Effector memory CD4-positive, alpha-beta T cell (primary cell): ENCODE results near the gene DYNAP.

Source experiments
- DNase-seq, 3 donors: peaks; one replicate each; pipeline ENCODE4 v3.0.0-alpha.2; 2020
- H3K27ac ChIP-seq: 2 replicates; pipeline ENCODE4 v1.7.0; 2013; ENCODE audit warnings: mild to moderate bottlenecking, low read length, moderate library complexity; ENCODE audit not compliant: insufficient read depth, poor library complexity, severe bottlenecking
- H3K27me3 ChIP-seq: replicated peaks from 2 replicates; pipeline ENCODE4 v1.7.0; 2013; ENCODE audit warnings: mild to moderate bottlenecking, low read length; ENCODE audit not compliant: insufficient read depth, control insufficient read depth, poor library complexity, severe bottlenecking
- H3K36me3 ChIP-seq: 2 replicates; pipeline ENCODE4 v1.7.0; 2013; ENCODE audit warnings: mild to moderate bottlenecking, low read length, moderate library complexity; ENCODE audit not compliant: control insufficient read depth, insufficient read depth
- H3K4me1 ChIP-seq: 2 replicates; pipeline ENCODE4 v1.7.0; 2013; ENCODE audit warnings: low read length, mild to moderate bottlenecking; ENCODE audit not compliant: control insufficient read depth, insufficient read depth, poor library complexity, severe bottlenecking
- H3K4me3 ChIP-seq: 2 replicates; pipeline ENCODE4 v1.7.0; 2013; ENCODE audit warnings: low read length, low read depth, mild to moderate bottlenecking; ENCODE audit not compliant: insufficient read depth, poor library complexity, severe bottlenecking
- H3K9me3 ChIP-seq: 2 replicates; pipeline ENCODE4 v1.7.0; 2013; ENCODE audit warnings: mild to moderate bottlenecking, low read length, moderate library complexity; ENCODE audit not compliant: control insufficient read depth
- total RNA-seq, 3 donors: gene quantifications; one replicate each; lab custom pipeline; 2026; lab: John Stamatoyannopoulos, UW

DYNAP gene, protein sequence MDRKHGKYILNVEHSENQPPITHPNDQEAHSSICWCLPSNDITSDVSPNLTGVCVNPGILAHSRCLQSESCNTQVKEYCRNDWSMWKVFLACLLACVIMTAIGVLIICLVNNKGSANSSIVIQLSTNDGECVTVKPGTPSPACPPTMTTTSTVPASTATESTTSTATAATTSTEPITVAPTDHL
- 0 reads per million in 3 donors for total RNA-seq

GRCh38 chr18:54590945-54591344, at the start of gene DYNAP:
TSS of gene DYNAP (plus strand) at chr18:54591245. CDS start at chr18:54591283, 38 bp downstream.
- DNase-seq = no peak
- Histone ChIP-seq H3K27ac (no peak within 1 kb of the TSS), H3K4me1 (no peaks in the 10 kb centered on the region), H3K27me3 (no peaks in the 10 kb centered on the region), H3K9me3 (no peaks in the 10 kb centered on the region), H3K36me3 (no peaks in the 10 kb centered on the region), H3K4me3 (no peak within 1 kb of the TSS)

GRCh38 chr18:54551590-54551989, 39.5 kb upstream of the DYNAP start:
- no peaks in the 10 kb centered on the region for H3K9me3 ChIP-seq
- no peaks in the 10 kb centered on the region for H3K27me3 ChIP-seq
- no peaks in the 10 kb centered on the region for H3K36me3 ChIP-seq
- H3K4me1 ChIP-seq = no peaks in the 10 kb centered on the region
- no peak for DNase-seq
- H3K4me3 ChIP-seq = no peak overlapping the region
- no peak overlapping the region for H3K27ac ChIP-seq

DNA sequence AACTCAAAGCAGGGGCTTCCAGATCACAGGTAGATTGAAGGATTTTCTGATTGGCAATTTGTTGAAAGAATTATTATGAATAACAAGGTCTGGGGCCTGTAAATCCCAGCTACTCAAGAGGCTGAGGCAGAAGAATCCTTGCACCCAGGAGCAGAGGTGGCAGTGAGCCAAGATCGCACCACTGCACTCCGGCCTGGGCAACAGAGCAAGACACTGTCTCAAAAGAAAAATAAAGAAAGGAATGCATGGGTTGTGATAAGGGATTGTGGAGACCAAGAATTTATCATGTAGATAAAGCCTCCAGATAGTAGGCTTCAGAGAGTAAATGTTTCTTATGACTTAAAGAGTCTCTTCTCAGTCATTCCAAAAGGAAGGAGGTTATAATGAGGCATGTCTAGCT, 35.8 kb upstream of the DYNAP start:
- Histone ChIP-seq H3K27ac (no peak overlapping the region), H3K4me1 (no peaks in the 10 kb centered on the region), H3K27me3 (no peaks in the 10 kb centered on the region), H3K9me3 (no peaks in the 10 kb centered on the region), H3K4me3 (no peak overlapping the region), H3K36me3 (no peaks in the 10 kb centered on the region)
- DNase-seq = no peak

GRCh38 chr18:54555996-54556395, 35.0 kb upstream of the DYNAP start:
- no peaks in the 10 kb centered on the region for H3K9me3 ChIP-seq
- no peaks in the 10 kb centered on the region for H3K36me3 ChIP-seq
- H3K4me1 ChIP-seq = no peaks in the 10 kb centered on the region
- H3K27me3 ChIP-seq = no peaks in the 10 kb centered on the region
- no peak overlapping the region for H3K4me3 ChIP-seq
- no peak overlapping the region for H3K27ac ChIP-seq
- DNase-seq = no peak

GRCh38 chr18:54557958-54558357, 33.1 kb upstream of the DYNAP start:
- Histone ChIP-seq H3K27ac (no peak overlapping the region), H3K4me3 (no peak overlapping the region), H3K9me3 (no peaks in the 10 kb centered on the region), H3K4me1 (no peaks in the 10 kb centered on the region), H3K27me3 (no peaks in the 10 kb centered on the region), H3K36me3 (no peaks in the 10 kb centered on the region)
- DNase-seq = no peak

DNA sequence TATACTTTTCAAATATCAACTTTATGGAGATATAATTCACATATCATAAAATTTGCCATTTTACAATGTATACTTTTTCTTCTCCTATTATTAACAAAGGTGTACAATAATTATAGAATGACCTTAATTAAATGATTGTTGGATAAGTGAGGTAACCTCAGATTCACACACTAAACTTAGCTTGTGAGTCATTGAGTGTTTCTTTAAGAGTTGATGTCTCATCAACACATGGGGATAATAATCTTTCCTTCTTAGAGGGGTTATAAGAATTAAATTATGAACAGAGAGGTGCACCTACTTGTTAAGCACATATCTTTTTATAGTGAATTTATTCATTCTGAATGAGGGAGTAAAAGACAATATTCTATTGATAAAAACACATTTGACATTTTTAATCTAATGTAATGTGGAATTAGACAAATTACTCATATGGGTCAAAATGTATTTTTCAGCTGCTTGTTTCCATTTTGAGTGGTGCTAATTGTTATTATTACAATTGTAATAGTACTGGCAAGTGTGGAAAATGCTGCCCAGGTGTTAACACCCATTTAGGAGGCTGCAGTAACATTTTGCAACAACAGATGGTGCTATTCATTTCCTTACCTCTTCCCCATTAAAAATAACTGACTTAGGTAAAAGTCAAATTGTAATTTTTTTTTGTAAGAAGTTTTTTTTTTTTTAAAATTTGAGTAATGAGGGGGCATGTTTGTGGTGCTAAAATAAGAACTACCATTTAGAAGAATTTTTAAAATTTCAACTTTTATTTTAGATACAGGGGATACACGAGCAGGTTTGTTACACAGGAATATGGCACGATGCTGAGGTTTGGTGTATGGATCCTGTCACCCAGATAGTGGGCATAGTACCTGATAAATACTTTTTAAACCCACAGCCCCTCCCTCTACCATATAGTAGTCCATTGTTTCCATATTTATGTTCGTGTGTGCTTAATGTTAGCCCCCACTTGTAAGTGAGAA, 32.1 kb upstream of the DYNAP start:
- H3K4me3 ChIP-seq = no peak overlapping the region
- no peaks in the 10 kb centered on the region for H3K27me3 ChIP-seq
- H3K27ac ChIP-seq = no peak overlapping the region
- no peaks in the 10 kb centered on the region for H3K4me1 ChIP-seq
- H3K9me3 ChIP-seq = no peaks in the 10 kb centered on the region
- no peak for DNase-seq
- no peaks in the 10 kb centered on the region for H3K36me3 ChIP-seq

GRCh38 chr18:54561706-54562267, 29.3 kb upstream of the DYNAP start:
- no peaks in the 10 kb centered on the region for H3K4me1 ChIP-seq
- no peaks in the 10 kb centered on the region for H3K36me3 ChIP-seq
- no peak overlapping the region for H3K27ac ChIP-seq
- H3K9me3 ChIP-seq = no peaks in the 10 kb centered on the region
- DNase-seq = no peak
- no peak overlapping the region for H3K4me3 ChIP-seq
- no peaks in the 10 kb centered on the region for H3K27me3 ChIP-seq

GRCh38 chr18:54580202-54580729, 10.8 kb upstream of the DYNAP start:
- Histone ChIP-seq H3K9me3 (no peaks in the 10 kb centered on the region), H3K36me3 (no peaks in the 10 kb centered on the region), H3K27ac (no peak overlapping the region), H3K27me3 (no peaks in the 10 kb centered on the region), H3K4me1 (no peaks in the 10 kb centered on the region), H3K4me3 (no peak overlapping the region)
- DNase-seq = no peak

DNA sequence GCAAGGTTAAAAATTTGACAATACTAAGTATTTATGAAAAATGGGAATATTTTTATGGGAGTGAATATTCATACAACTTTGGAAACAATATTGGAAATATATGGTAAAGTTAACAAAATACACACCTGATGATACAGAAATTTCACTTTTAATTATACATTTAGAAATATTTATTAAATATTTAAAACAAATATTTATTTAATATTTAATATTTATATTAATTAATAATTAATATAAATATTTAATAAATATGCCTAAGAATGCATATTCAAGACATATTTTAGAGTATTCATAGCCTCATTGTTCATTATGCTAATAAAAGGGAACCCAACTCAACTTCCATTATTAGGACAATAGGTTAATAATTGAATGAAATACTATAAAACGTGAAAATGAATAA, 7.0 kb upstream of the DYNAP start:
- no peak for DNase-seq
- Histone ChIP-seq H3K4me3 (no peak overlapping the region), H3K4me1 (no peaks in the 10 kb centered on the region), H3K27ac (no peak overlapping the region), H3K36me3 (no peaks in the 10 kb centered on the region), H3K9me3 (no peaks in the 10 kb centered on the region), H3K27me3 (no peaks in the 10 kb centered on the region)

GRCh38 chr18:54585743-54586142, 5.3 kb upstream of the DYNAP start:
- Histone ChIP-seq H3K4me1 (no peaks in the 10 kb centered on the region), H3K4me3 (no peak overlapping the region), H3K36me3 (no peaks in the 10 kb centered on the region), H3K9me3 (no peaks in the 10 kb centered on the region), H3K27me3 (no peaks in the 10 kb centered on the region), H3K27ac (no peak overlapping the region)
- DNase-seq = no peak
